NK-92 (cell line): ENCODE results near the gene SAYSD1.

Source experiments
- DNase-seq: peaks from one replicate; lab custom pipeline; 2025; ENCODE audit not compliant: unreplicated experiment; lab: John Stamatoyannopoulos, UW

The SAYSD1 gene

DNA sequence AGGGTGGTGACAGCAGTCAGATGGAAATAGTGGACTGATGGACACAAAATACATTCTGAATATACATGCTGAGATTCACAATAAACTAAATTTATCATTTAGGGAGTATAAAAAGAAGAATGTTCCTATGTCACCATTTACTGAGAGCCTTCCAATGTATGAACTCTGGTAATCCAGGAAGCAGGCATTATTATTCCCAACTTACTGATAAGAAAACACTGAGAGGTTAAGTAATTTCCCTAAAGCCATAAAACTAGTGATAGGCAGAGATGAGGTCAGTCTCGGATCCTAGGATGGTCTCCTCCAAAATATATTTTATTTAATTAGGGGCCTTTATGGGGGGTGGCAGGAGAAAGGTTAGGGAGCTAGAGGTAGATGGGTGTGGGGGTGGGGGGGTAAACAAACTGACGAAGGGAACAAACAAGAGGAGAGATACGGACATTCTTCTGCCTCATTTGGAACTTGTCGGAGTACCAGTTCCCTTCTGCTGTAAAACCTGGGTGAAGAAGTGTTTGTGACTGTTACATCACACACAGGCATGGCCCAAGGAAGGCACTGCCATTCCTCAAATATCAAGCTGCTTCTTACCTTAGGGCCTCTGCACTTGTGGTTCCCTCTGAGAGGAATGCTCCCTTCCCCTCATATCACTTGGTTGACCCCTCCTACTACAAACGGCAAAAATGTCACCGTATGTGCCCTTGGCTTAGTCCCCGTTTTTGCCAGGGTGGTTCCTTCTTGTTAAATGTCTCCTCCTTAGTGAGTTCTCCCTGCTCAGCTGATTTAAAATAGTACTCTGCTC lies 6.7 kb downstream of the SAYSD1 start:
- no peak for DNase-seq

DNA sequence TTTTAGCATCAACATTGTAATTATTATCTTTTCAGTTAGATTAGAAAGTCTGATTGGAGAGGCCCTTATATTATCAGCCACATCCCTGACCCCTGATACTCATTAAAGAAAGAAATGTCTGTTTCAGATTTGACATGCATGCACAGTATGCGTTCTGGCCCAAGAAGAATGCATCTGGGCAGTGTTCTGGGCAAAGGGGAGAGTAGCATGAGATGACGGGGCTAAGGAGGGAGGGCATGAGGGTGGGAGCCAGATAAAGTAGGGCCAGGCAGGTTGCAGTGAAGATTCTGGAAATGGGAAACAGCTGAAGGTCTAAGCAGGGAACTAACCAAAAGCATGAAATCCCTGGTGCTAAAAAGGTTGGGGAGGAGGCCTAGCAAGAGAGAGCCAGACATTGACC lies 7.3 kb downstream of the SAYSD1 start:
- DNase-seq = no peak

DNA sequence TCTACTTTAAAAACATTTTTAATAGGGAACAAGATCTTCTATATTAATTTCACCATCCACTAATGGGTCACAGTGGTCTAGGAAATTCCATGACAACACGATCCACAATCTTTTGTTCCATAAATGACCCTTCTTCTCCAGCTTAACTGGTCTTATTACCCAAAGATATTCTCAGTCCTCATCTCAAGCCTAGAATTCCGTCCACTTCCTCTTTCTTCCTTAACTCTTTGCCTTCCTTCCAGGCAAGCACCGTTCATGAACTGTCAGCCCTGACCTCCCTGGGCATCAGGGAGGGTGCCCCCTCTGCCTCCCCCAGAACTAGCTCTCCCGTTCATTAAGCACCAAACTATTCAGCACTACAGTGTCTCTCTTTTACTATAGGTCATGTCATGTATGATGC lies 8.0 kb downstream of the SAYSD1 start:
- no peak for DNase-seq

GRCh38 chr6:39104528-39104927 lies 10.5 kb downstream of the SAYSD1 start:
- DNase-seq = no peak

DNA sequence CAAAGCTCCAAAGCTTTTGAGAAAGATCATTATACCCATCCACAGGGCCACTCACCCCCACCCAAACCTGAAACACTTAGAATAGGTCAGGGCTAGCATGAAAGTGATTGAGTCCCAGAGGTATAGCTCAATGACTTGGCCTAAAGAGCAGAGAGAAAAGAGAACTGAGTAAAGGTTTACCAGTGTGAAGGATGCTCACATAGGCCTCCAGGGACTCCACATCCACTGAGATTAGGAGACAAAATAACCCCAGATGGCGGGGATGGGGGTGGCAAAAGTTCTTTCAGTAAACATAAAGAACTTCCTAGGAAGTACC lies 12.2 kb downstream of the SAYSD1 start:
- DNase-seq = no peak

GRCh38 chr6:39102071-39102820 lies 12.7 kb downstream of the SAYSD1 start:
- no peak for DNase-seq

DNA sequence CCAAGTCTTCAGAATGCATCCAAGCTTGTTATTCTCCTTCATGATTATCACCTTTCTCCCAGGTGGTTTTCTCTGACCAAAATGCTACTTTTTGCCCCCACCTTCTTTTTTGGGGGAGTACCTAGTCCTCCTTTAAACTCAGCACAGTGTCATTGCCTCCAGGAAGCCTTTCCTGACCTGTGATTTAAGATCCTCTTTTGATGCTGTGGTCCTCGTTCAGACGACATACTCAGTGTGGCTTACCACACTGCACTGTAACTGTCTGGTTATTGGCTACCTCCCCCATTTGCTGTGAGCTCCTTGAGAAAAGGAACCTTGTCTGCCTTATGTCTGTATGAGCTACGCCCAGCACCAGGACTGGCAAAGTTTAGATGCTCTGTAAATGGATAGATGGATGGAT lies 14.6 kb downstream of the SAYSD1 start:
- DNase-seq = no peak

DNA sequence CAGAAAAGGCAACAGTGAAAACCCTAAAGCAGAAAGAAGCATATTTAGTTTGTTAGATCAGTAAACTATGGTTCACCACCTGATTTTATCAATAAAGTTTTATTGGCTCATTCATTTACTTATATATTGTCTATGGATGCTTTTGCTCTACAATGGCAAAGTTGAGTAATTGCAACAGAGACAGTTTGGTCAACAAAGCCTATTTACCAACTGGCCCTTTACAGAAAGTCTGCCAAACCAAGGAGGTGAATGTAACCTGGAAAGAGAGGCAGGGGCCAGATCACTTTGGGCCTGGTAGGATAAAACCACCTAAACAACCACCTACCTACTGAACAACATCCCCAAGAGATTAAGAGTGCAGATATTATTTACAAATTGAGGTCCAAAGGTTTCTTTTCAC lies 19.4 kb downstream of the SAYSD1 start:
- no peak for DNase-seq

GRCh38 chr6:39093149-39093708 lies 21.8 kb downstream of the SAYSD1 start:
- no peak for DNase-seq

GRCh38 chr6:39092124-39092523 lies 22.9 kb downstream of the SAYSD1 start:
- no peak for DNase-seq

GRCh38 chr6:39091220-39091619 lies 23.8 kb downstream of the SAYSD1 start:
- no peak for DNase-seq

DNA sequence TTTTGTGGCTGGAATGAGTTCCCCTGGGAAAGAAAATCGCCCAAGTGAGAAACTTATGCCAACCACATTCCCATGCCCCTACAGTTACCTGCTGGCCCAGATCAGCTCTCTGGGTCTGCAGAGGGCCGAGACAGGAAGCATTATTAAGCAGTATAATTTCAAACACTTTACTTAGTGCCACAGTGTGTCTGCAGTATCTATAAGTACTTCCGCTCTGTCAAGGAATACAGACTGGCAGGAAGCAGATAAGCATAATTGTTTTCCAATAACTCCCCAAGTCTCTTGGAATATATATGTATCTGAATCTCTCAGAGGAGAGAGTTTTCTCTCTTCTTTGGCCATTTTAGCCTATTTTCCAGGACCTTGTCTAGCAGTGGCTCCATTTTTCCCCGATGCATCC lies 24.9 kb downstream of the SAYSD1 start:
- DNase-seq = no peak

GRCh38 chr6:39088331-39088730 lies 26.7 kb downstream of the SAYSD1 start:
- no peak for DNase-seq

- no peak for DNase-seq
Observed at GRCh38 chr6:39087197-39087596, 27.8 kb downstream of the SAYSD1 start.

DNA sequence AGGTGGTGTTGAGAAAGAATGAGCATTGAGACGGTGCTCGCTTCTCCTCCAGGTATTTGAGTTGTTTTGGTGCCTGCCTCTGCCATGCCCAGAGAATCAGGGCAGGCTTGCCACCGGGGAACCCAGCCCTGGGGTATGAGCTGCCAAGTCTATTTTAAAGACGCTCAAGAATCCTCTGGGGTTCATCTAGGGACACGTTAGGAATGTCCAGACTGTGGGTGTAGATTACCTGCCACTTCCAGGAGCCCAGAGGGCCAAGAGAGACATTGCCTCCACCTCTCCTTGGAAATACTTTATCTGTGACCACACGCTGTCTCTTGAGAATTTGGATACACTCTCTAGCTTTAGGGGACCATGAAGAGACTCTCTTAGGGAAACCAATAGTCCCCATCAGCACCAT lies 28.3 kb downstream of the SAYSD1 start:
- DNase-seq = no peak

DNA sequence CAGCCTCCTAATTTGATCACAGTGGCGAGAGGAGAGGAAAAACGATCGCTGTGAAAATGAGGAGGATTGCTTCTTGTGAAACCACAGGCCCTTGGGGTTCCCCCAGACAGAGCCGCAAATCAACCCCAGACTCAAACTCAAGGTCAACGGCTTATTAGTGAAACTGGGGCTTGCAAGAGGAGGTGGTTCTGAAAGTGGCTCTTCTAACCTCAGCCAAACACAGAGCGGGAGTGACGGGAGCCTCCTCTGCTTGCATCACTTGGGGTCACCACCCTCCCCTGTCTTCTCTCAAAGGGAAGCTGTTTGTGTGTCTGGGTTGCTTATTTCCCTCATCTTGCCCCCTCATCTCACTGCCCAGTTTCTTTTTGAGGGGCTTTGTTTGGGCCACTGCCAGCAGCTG lies 28.7 kb downstream of the SAYSD1 start:
- no peak for DNase-seq

DNA sequence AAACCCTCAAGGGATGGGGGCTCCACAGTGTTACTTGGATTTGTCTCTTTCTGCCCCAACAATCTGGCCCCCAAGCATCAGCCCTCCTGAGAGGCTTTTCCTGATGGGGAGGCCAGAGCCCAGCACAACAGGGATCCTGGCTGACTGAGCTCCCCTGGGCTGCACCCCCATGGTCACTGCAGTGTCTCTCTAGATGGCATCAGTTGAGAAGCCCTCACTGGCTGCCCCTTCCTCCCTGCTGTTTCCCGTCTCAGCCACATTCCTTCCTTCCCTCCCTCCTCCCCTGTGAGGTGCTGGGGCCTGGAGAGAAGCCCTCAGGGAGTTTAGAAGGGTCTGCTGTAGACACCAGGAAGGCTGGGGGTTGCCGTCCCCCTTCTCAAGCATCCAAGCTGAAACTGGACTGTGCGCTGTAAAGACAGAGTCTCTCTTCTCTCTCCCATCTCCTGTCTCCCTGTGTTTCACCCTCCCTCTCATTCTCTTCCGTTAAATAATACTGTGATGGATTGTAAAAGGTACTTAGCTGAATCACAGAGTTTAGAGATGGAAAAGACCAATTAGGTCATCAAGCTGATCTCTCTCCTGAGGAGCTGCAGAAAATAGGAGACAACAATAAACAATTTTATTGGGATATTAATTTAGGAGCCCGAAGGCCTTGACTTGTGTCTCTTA lies 29.7 kb downstream of the SAYSD1 start:
- DNase-seq = no peak

GRCh38 chr6:39084506-39084905 lies 30.5 kb downstream of the SAYSD1 start:
- no peak for DNase-seq

DNA sequence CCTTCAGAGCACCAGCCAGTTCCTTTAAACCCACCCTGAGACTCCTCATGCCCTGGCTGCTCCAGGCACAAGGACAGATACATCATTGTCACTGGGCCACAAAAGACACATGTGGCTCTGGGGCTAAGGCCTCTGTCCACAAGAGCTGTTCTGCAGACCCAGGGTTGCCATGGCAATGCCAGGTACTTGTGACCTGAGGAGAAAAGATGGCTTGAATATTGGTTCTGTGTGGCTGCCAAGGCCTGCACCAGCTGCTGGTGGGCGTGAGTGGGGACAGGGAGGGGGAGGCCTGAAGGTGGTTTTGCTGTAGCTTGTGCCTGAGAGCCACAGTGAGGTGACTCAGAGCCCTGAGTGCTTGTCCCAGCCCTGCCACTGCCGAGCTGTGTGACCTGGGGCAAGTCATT lies 31.8 kb downstream of the SAYSD1 start:
- no peak for DNase-seq

- DNase-seq = no peak
Observed at GRCh38 chr6:39082310-39082709, 32.7 kb downstream of the SAYSD1 start.

DNA sequence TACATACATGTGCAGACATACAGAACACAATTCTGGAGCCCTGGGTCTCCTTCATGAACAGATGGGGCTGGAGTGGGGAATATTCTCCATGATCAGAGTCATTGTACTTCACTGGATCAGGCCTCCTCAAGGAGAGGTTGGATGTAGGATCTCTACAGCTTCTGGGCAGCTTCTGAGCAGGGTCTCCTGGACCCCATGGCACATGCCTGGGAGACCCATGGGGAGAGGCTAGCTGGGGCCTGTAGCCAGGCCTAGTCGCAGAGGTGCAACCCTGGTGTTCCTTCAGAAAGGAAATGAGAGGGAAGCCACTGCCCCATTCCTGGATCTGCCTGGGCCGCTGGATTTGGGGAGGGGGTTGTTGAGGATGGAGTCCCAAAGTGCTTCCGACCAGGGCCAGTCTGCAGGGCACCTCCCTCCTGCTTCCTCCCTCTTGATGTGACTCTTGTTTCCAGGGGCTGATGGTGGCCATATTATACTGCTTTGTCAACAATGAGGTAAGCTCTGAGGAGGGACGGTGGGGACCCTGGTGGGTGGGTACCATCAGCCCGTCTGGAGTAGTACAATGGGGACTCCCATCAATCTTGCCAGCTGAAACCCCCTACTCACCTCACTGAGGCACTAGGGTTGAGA lies 34.6 kb downstream of the SAYSD1 start:
- no peak for DNase-seq
